WERI-Rb-1 (cell line): ENCODE results near the gene HLTF.

Experiments used
- DNase-seq: peaks from one replicate; pipeline ENCODE4 v3.0.0-alpha.2; 2020
- H3K27ac ChIP-seq: fragments of 250-450 bp; sonication (Bioruptor Pico); 2 replicates; pipeline ENCODE4 v1.5.1; 2020; ENCODE audit warnings: mild to moderate bottlenecking, moderate library complexity
- H3K27me3 ChIP-seq: fragments of 250-450 bp; sonication (Bioruptor Pico); 2 replicates; pipeline ENCODE4 v1.5.1; 2021; ENCODE audit warnings: mild to moderate bottlenecking, low read depth, moderate library complexity; ENCODE audit not compliant: insufficient read depth, severe bottlenecking
- H3K36me3 ChIP-seq: fragments of 250-450 bp; sonication (Bioruptor Pico); 2 replicates; pipeline ENCODE4 v1.5.1; 2020; ENCODE audit warnings: mild to moderate bottlenecking, moderate library complexity
- H3K4me3 ChIP-seq: 2 replicates; pipeline ENCODE4 v1.5.1; 2011; ENCODE audit warnings: low read depth, mild to moderate bottlenecking, control low read depth, low read length
- H3K9me3 ChIP-seq: fragments of 250-450 bp; sonication (Bioruptor Pico); 2 replicates; pipeline ENCODE4 v1.5.1; 2021; ENCODE audit warnings: mild to moderate bottlenecking, moderate library complexity; ENCODE audit not compliant: severe bottlenecking
- TF ChIP-seq, protein P1 (sequence below): IDR thresholded peaks from 2 replicates; pipeline ENCODE4 v1.5.1; 2011; ENCODE audit warnings: low read depth, mild to moderate bottlenecking, control low read depth, inconsistent platforms, low read length

Gene HLTF

DNA sequence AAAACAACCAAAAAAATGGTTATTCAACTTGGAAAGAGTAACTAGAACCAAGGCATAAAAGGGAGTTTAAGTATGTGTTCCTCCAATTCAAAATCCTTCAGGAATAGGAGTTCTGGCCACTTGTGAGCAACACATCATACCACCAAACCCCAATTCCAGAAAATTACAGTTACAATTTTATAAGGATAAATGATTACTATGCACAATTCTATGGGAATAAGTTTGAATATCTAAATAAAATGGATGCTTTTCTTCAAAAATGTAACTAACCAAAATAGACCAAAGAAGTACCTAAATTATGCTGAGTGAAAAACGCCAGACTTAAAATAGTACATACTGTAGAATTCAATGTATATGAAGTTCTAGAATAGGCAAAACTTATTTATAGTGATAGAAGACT is 4.6 kb downstream of the HLTF start:
- Histone ChIP-seq H3K9me3 (peaks cover 2% of the 10 kb centered on the region), H3K4me3 (no peak overlapping the region), H3K27me3 (no peaks in the 10 kb centered on the region), H3K27ac (no peak overlapping the region), H3K36me3 (peaks cover 8% of the 10 kb centered on the region)
- TF ChIP-seq, protein P1, sequence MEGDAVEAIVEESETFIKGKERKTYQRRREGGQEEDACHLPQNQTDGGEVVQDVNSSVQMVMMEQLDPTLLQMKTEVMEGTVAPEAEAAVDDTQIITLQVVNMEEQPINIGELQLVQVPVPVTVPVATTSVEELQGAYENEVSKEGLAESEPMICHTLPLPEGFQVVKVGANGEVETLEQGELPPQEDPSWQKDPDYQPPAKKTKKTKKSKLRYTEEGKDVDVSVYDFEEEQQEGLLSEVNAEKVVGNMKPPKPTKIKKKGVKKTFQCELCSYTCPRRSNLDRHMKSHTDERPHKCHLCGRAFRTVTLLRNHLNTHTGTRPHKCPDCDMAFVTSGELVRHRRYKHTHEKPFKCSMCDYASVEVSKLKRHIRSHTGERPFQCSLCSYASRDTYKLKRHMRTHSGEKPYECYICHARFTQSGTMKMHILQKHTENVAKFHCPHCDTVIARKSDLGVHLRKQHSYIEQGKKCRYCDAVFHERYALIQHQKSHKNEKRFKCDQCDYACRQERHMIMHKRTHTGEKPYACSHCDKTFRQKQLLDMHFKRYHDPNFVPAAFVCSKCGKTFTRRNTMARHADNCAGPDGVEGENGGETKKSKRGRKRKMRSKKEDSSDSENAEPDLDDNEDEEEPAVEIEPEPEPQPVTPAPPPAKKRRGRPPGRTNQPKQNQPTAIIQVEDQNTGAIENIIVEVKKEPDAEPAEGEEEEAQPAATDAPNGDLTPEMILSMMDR: no peak
- DNase-seq: no peak

DNA sequence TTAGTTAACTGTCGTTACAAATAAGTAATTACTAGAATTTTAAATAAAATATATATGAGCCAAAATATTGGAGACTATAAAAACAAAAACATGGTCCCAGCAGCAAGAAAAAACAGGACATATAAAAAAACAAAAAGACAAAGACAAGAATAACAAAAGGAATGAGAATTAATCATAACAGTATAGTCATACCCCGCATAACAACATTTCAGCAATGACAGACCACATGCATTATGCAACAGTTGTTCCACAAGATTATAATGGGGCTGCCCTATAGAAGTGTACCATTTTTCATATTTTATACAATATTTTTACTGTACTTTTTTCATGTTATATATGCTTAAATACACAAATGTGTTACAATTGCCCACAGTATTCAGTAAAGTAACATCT is 5.6 kb downstream of the HLTF start:
- Histone ChIP-seq H3K27ac (no peak overlapping the region), H3K36me3 (peaks cover 8% of the 10 kb centered on the region), H3K27me3 (no peaks in the 10 kb centered on the region), H3K9me3 (no peaks in the 10 kb centered on the region), H3K4me3 (no peak overlapping the region)
- DNase-seq: no peak
- TF ChIP-seq, protein P1: no peak

DNA sequence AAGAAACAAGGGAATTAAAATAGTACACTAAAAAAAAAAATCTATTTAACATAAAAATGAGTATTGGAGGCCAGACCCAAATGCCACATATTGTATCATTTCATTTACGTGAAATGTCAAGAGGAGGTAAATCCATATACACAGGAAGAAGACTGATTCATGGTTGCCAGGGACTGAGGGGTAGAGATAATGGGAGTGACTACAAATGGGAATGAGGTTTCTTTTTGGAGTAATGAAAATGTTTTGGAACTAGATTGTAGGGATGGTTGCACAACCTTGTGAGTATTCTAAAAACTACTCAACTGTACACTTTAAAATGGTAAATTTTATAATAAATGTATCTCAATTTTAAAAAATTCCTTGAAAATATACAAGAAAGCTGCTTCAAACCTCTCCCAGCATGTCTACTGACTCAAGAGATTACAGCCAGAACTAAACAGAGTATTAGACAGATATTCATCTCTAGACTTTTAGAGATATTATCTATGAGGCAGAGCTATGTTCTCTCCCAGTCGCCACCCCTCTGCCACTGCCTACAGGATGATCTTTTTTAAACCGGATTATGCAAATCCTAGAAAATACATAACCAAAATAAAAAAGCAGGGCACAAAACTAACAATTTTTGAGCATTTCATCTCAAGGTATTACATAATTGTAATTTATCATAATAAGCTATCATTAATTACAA is 6.2 kb downstream of the HLTF start:
- DNase-seq: no peak

DNA sequence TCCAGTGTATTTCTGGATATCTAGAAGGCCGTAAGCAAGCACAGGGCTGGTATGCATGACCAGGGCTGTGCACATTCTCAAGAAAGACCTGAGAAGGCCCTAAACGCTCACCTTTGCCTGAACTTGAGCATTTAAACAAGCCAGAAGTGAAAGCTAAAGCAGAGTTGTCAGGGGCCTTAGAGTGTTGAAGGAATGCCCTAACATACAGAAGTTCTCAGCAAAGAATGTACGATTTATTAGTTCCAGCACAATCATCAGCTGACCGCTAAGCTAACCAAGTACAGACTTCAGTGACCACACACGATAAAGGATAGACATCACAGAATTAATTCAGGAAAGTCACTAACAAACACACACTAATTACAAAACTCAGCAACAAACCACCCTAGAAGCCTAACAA is 8.7 kb downstream of the HLTF start:
- no peak overlapping the region for H3K4me3 ChIP-seq
- peaks cover 15% of the 10 kb centered on the region; the same call in 1 of the 2 replicates for H3K36me3 ChIP-seq
- TF ChIP-seq, protein P1: no peak
- no peak for DNase-seq
- H3K27ac ChIP-seq: no peak overlapping the region
- no peaks in the 10 kb centered on the region for H3K27me3 ChIP-seq
- H3K9me3 ChIP-seq: no peaks in the 10 kb centered on the region

More for the DNA sequence above, 6.2 kb downstream of the HLTF start:
- H3K36me3 ChIP-seq: peaks cover 12% of the 10 kb centered on the region
- no peak overlapping the region for H3K4me3 ChIP-seq
- no peak overlapping the region for H3K27ac ChIP-seq
- no peaks in the 10 kb centered on the region for H3K9me3 ChIP-seq
- H3K27me3 ChIP-seq: no peaks in the 10 kb centered on the region
- TF ChIP-seq, protein P1: no peak

DNA sequence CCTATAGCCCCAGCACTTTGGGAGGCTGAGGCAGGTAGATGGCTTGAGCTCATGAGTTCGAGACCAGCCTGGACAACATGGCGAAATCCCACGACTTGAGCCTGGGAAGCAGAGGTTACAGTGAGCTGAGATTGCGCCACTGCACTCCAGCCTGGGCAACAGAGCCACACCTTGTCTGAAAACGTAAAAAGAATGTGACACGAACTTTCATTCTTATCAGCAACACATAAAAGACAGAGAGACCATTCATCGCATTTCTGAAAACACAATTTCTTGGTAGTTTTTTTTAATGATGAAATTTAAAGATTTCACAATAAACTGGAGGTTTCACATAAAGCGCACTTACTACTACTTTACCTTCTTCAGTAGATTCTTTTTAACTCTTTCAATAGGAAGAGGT is 18.4 kb downstream of the HLTF start:
- Histone ChIP-seq H3K27me3 (no peaks in the 10 kb centered on the region), H3K9me3 (no peaks in the 10 kb centered on the region), H3K4me3 (no peak overlapping the region), H3K36me3 (peaks cover 19% of the 10 kb centered on the region), H3K27ac (no peak overlapping the region)
- TF ChIP-seq, protein P1: no peak
- DNase-seq: no peak

DNA sequence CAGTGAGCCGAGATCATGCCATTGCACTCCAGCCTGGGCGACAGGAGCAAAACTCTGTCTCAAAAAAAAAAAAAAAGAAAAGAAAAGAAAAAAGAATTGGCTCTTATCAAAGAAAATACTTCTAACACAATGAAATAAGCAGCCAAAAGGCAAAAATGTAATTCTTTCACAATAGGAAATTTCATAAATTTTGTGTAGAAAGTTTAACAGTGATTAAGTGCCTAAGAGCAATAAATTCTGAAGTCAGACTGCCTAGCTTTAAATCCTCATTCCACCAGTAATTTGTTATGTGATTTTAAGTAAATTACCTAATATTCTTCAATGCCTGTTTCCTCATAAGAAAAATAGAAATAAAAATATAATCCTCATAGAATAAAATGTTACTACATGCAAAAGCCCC is 24.6 kb downstream of the HLTF start:
- H3K27ac ChIP-seq: no peak overlapping the region
- DNase-seq: no peak
- no peak overlapping the region for H3K4me3 ChIP-seq
- no peaks in the 10 kb centered on the region for H3K27me3 ChIP-seq
- no peaks in the 10 kb centered on the region for H3K9me3 ChIP-seq
- TF ChIP-seq, protein P1: no peak
- peaks cover 11% of the 10 kb centered on the region for H3K36me3 ChIP-seq
